ENCODE data around the gene TMED4. TPM values are rescaled to one million over a fixed set of nuclear protein-coding genes. Genes with fewer than 3 reads are reported as not detected.

The TMED4 gene
- total RNA-seq, 1 donor from 2014 or later, result 88.9 TPM

GRCh38 chr7:44575054-44575453 is 7.0 kb downstream of the TMED4 start:
- H3K9me3 Mint-ChIP-seq, result no peaks in the 10 kb centered on the region
- peaks cover 40% of the 10 kb centered on the region for H3K4me1 Mint-ChIP-seq
- peak overlapping the region; percentile 50 for H3K27ac Mint-ChIP-seq (ENCODE audit: unreplicated experiment)
- H3K27me3 Mint-ChIP-seq (ENCODE audit: low read depth), result no peaks in the 10 kb centered on the region
- peak overlapping the region; percentile 97 for H3K4me3 Mint-ChIP-seq
- no peak for TF ChIP-seq CTCF (conservative IDR thresholded peaks at IDR 0.05)
- DNase-seq (ENCODE audit: low read depth, low spot score), result no peak
- peaks cover 20% of the 10 kb centered on the region for H3K36me3 Mint-ChIP-seq (ENCODE audit: low read depth)

DNA sequence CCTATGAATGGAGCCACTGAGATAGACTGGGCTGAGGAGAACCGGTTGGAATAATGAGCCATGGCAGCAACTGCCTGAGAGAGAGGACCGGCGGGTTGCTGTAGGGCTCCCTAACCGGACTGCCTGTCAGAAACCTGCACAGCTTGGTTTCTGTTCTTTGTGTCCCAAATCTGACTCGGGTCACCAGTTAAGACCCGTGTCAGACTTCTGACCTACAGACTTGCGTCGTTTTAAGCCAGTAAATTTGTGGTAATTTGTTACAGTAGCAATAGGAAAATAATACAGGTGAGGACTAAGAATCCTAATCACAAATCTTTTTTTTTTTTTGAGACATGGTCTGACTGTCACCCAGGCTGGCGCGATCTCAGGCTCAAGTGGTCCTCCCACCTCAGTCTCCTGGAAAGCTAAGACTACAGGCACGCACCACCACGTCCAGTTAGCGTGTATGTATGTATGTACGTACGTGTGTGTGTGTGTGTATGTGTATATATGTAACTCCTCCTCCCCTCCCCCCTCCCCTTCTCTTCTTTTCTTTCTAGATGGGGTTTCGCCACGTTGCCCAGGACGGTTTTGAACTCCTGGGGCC is 7.7 kb downstream of the TMED4 start:
- Mint-ChIP-seq H3K4me1 (peaks cover 36% of the 10 kb centered on the region), H3K9me3 (no peaks in the 10 kb centered on the region), H3K27ac (ENCODE audit: unreplicated experiment) (peak overlapping the region; percentile 97), H3K4me3 (peak overlapping the region; percentile 97), H3K27me3 (ENCODE audit: low read depth) (no peaks in the 10 kb centered on the region), H3K36me3 (ENCODE audit: low read depth) (peaks cover 19% of the 10 kb centered on the region)
- TF ChIP-seq CTCF (conservative IDR thresholded peaks at IDR 0.05), result no peak
- DNase-seq (ENCODE audit: low read depth, low spot score), result no peak

GRCh38 chr7:44573464-44574286 is 8.4 kb downstream of the TMED4 start, which contains the start of gene DDX56:
Gene DDX56 (minus strand): TSS chr7:44573908. CDS start chr7:44573895, 13 bp downstream.
- no peak for TF ChIP-seq CTCF (conservative IDR thresholded peaks at IDR 0.05)
- peaks cover 36% of the 10 kb centered on the region for H3K4me1 Mint-ChIP-seq
- peaks cover 18% of the 10 kb centered on the region for H3K36me3 Mint-ChIP-seq (ENCODE audit: low read depth)
- no peaks in the 10 kb centered on the region for H3K27me3 Mint-ChIP-seq (ENCODE audit: low read depth)
- no peaks in the 10 kb centered on the region for H3K9me3 Mint-ChIP-seq
- peak within 1 kb of the TSS; percentile 97 for H3K27ac Mint-ChIP-seq (ENCODE audit: unreplicated experiment)
- peak; percentile 88 for DNase-seq (ENCODE audit: low read depth, low spot score)
- H3K4me3 Mint-ChIP-seq, result peak within 1 kb of the TSS; percentile 97

DNA sequence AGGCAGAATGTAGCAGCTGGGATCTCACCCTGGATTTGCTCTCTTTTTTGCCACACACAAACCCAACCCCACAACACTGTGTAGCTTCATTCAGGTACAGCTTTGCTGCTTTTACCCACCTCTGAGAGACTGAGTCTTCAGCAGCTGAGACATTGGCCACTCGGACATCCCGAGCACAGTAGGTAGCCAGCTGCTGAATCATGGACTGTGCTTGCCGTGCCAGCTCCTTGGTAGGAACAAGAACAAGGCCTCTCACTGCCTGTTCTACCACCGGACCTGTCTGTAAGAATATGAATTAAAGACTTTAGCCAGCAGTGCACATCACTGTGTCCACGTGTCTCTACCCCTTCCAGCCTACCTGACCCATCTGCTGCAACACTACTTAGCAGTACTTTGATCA is 9.3 kb downstream of the TMED4 start:
- TF ChIP-seq CTCF (conservative IDR thresholded peaks at IDR 0.05), result no peak
- peaks cover 18% of the 10 kb centered on the region for H3K36me3 Mint-ChIP-seq (ENCODE audit: low read depth)
- H3K27me3 Mint-ChIP-seq (ENCODE audit: low read depth), result no peaks in the 10 kb centered on the region
- peaks cover 36% of the 10 kb centered on the region for H3K4me1 Mint-ChIP-seq
- no peak for DNase-seq (ENCODE audit: low read depth, low spot score)
- H3K27ac Mint-ChIP-seq (ENCODE audit: unreplicated experiment), result peak overlapping the region; percentile 71
- no peaks in the 10 kb centered on the region for H3K9me3 Mint-ChIP-seq
- peak overlapping the region; percentile 97 for H3K4me3 Mint-ChIP-seq

- TF ChIP-seq CTCF (conservative IDR thresholded peaks at IDR 0.05), result no peak
- Mint-ChIP-seq H3K27me3 (ENCODE audit: low read depth) (no peaks in the 10 kb centered on the region), H3K4me1 (peaks cover 32% of the 10 kb centered on the region), H3K27ac (ENCODE audit: unreplicated experiment) (no peak overlapping the region), H3K4me3 (peak overlapping the region; percentile 23), H3K9me3 (no peaks in the 10 kb centered on the region), H3K36me3 (ENCODE audit: low read depth) (peaks cover 18% of the 10 kb centered on the region)
- no peak for DNase-seq (ENCODE audit: low read depth, low spot score)
These were observed 12.1 kb downstream of the TMED4 start for GRCh38 chr7:44569959-44570358.

Data from neural crest cell (in vitro differentiated cells).